ENCODE data around the gene MBD3.
"Not testable (repeated sequence)": the region's sequence is repeated elsewhere in the genome, so short reads cannot be mapped to it uniquely, and the experiment has no call there.

The MBD3 gene

GRCh38 chr19:1533510-1534150 is 59.0 kb downstream of the MBD3 start:
- DNase-seq: no peak

DNA sequence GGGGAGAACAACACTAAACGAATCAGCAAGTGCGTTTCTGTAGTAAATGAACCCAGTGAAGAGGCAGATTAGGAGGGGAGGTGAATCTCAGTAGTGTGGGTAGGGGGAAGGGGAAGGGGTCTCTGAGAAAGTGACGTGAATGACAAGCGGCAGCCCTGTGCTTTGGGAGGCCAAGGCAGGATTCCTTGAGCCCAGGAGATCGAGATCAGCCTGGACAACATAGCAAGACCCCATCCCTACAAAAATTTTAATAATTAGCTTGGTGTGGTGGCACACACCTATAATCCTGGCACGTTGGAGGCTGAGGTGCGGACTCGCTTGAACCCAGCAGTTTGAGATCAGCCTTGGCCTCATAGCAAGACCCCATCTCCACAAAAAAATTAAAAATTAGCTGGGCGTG is 60.7 kb downstream of the MBD3 start:
- no peak for DNase-seq

- no peak for DNase-seq
Measured at GRCh38 chr19:1531587-1531986, 61.1 kb downstream of the MBD3 start.

- DNase-seq: not testable (repeated sequence)
Measured at GRCh38 chr19:1530856-1531255, 61.8 kb downstream of the MBD3 start.

DNA sequence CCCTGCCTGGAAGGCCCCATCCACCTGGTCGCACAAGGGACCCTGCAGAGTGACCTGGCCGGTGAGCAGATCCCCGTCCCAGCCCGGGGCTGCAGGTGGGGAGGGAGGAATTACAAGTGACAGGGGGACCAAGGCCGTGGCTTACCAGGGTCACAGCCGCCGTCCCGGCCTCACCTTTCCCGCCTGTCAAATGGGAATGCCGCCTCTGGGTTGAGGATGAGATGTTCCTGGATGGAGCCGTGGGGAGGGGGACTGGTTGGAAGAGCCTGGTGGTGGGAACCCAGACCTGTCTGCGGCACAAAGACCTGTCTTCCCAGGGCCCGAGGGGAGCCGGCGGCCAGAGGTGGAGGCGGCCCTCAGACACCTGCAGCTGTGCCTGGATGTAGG is 63.2 kb downstream of the MBD3 start:
- no peak for DNase-seq

GRCh38 chr19:1528596-1529429 is 63.9 kb downstream of the MBD3 start:
- no peak for DNase-seq

DNA sequence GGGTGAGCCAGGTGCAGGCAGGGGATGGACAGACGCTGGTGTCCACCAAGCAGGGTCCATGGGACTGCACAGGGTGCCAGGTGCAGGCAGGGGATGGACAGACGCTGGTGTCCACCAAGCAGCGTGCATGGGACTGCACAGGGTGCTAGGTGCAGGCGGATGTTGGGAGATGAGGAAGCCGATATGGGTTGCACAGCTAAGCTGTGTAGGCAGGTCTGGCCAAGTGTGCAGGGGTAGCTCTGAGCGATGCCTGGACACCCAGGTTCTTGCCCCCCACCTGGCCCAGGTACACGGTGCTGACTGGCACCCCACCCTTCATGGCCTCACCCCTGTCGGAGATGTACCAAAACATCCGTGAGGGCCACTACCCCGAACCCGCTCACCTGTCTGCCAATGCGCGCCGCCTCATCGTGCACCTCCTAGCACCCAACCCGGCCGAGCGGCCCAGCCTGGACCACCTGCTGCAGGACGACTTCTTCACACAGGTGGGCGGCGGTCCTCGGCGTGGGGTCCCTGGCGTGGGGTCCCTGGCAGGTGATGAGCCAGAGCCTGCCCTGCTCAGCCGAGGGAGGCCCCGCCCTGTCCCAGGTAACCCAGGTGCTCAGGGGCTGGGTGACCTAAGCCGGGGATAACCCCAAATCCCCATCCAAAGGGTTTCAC is 64.9 kb downstream of the MBD3 start:
- no peak for DNase-seq

GRCh38 chr19:1526979-1527649 is 65.6 kb downstream of the MBD3 start:
- DNase-seq: no peak

- DNase-seq: no peak
Measured at GRCh38 chr19:1526066-1526778, 66.4 kb downstream of the MBD3 start.

- no peak for DNase-seq
Measured at GRCh38 chr19:1525343-1525742, 67.3 kb downstream of the MBD3 start.

DNA sequence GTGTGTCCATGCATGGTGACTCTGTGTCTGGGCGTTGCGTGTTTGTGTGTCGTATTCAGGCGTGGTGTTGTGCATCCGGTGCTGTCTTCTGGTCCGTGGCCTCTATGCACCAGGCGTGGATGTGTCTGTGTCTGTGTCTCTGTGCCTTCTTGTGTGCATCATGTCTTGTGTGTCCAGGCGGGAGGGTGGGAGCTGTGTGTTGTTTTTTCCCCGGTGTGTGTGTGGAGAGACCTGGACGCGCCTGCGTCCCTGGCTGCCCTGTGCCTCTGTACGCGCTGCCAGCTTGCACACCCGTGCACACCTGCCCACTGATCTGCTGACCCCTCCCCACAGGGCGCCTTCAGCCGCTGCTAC is 67.7 kb downstream of the MBD3 start:
- DNase-seq: no peak

DNA sequence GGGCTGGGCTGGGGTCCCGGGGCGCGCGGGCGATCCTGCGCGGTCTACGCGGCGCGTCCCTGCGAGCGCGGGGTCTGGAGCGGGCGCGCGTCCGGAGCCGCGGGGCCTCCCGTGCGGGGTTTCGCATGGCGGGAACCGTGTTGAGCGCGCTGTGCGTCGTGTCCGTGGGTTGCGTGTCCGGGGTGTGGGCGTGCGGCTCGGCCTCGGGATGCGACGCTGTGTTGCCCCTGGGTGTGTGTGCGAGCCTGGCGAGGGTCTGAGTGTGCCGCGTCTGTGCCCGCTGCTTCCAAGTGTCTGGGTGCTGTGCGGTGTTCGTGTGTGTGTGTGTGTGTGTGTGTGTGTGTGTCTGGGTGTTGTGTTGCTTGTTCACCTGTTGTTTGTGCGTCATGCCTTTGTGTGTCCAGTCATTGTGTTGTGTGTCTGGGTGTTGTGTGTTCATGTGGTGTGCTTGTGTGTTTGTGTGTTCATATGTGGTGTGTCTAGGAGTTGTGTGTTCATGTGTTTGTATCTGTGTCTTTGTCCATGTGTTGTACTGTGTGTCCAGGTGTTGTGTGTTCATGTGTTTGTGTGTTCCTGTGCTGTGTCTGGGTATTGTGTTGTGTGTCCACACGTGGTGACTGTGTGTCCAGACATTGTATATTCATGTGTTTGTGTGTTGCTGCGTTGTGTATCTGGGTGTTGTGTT is 68.2 kb downstream of the MBD3 start:
- no peak for DNase-seq
